HL-60 (cell line): ENCODE results near the gene CLSTN3.

Experiments
- GABPA ChIP-seq: IDR thresholded peaks from 2 replicates; pipeline ENCODE4 v1.6.1; 2012; ENCODE audit warnings: low read depth
- POLR2AphosphoS5 ChIP-seq: IDR thresholded peaks from 2 replicates; pipeline ENCODE4 v1.6.1; 2012; ENCODE audit warnings: low read depth
- SPI1 ChIP-seq: IDR thresholded peaks from 2 replicates; pipeline ENCODE4 v1.6.1; 2012; ENCODE audit warnings: low read depth, mild to moderate bottlenecking, borderline replicate concordance
- TF ChIP-seq, protein P1 (sequence below): IDR thresholded peaks from one replicate; pipeline ENCODE4 v1.5.1; 2011; ENCODE audit warnings: low read length, control low read depth, inconsistent platforms; ENCODE audit not compliant: insufficient read depth
- TF ChIP-seq, protein P2 (sequence below): IDR thresholded peaks from 2 replicates; pipeline ENCODE4 v1.6.1; 2012; ENCODE audit warnings: low read depth; ENCODE audit not compliant: insufficient replicate concordance

DNA sequence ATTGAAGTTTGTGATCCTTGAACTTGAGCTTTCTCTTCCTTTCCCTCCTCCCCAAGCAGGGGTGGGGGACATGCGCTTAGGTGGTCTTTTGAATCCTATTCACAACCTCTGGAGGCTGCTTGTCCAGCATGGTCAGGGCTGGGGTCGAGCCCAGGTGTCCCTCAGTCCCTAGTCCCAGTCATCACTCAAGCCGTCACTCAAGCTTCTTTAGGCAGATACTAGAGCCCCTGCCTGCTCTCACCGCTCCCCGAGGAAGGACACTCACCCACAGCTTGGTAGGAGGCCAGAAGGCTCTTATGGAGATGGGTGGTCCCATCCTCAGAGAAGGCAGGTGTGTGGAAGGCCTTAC lies 20.6 kb upstream of the CLSTN3 start:
- TF ChIP-seq, protein P1, sequence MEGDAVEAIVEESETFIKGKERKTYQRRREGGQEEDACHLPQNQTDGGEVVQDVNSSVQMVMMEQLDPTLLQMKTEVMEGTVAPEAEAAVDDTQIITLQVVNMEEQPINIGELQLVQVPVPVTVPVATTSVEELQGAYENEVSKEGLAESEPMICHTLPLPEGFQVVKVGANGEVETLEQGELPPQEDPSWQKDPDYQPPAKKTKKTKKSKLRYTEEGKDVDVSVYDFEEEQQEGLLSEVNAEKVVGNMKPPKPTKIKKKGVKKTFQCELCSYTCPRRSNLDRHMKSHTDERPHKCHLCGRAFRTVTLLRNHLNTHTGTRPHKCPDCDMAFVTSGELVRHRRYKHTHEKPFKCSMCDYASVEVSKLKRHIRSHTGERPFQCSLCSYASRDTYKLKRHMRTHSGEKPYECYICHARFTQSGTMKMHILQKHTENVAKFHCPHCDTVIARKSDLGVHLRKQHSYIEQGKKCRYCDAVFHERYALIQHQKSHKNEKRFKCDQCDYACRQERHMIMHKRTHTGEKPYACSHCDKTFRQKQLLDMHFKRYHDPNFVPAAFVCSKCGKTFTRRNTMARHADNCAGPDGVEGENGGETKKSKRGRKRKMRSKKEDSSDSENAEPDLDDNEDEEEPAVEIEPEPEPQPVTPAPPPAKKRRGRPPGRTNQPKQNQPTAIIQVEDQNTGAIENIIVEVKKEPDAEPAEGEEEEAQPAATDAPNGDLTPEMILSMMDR, result no peak
- TF ChIP-seq GABPA (no peak), POLR2AphosphoS5 (no peak), SPI1 (no peak)
- TF ChIP-seq, protein P2, sequence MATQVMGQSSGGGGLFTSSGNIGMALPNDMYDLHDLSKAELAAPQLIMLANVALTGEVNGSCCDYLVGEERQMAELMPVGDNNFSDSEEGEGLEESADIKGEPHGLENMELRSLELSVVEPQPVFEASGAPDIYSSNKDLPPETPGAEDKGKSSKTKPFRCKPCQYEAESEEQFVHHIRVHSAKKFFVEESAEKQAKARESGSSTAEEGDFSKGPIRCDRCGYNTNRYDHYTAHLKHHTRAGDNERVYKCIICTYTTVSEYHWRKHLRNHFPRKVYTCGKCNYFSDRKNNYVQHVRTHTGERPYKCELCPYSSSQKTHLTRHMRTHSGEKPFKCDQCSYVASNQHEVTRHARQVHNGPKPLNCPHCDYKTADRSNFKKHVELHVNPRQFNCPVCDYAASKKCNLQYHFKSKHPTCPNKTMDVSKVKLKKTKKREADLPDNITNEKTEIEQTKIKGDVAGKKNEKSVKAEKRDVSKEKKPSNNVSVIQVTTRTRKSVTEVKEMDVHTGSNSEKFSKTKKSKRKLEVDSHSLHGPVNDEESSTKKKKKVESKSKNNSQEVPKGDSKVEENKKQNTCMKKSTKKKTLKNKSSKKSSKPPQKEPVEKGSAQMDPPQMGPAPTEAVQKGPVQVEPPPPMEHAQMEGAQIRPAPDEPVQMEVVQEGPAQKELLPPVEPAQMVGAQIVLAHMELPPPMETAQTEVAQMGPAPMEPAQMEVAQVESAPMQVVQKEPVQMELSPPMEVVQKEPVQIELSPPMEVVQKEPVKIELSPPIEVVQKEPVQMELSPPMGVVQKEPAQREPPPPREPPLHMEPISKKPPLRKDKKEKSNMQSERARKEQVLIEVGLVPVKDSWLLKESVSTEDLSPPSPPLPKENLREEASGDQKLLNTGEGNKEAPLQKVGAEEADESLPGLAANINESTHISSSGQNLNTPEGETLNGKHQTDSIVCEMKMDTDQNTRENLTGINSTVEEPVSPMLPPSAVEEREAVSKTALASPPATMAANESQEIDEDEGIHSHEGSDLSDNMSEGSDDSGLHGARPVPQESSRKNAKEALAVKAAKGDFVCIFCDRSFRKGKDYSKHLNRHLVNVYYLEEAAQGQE, result no peak
